Umbilical cord (tissue), 1 donor: ENCODE results near the gene C19orf73. TPM values are rescaled to one million over a fixed set of nuclear protein-coding genes. Genes with fewer than 3 reads are reported as not detected.

Experiments used
- total RNA-seq: library from RNA; depleted of rRNA; stranded (reverse); fragments of >200 nt; gene quantifications from one replicate; pipeline ENCODE4 v1.2.3, GENCODE V29; 2014; ENCODE audit warnings: low replicate concordance; ENCODE audit not compliant: insufficient read depth

Gene C19orf73
- total RNA-seq, 1 donor from 2014 or later, result not detected

Other genes starting within 250 kb of the C19orf73 start
- 138 TPM for gene PPP1R15A, start 246.7 kb downstream of the C19orf73 start, total RNA-seq
- not detected for gene TULP2, start 220.4 kb downstream of the C19orf73 start, total RNA-seq
- 160 TPM for gene NUCB1, start 218.8 kb downstream of the C19orf73 start, total RNA-seq
- gene DHDH, start 185.4 kb downstream of the C19orf73 start, total RNA-seq, result not detected
- 59.9 TPM for gene BAX, start 164.3 kb downstream of the C19orf73 start, total RNA-seq
- 2,219 TPM for gene FTL, start 153.8 kb downstream of the C19orf73 start, total RNA-seq
- 46.9 TPM for gene GYS1, start 125.8 kb downstream of the C19orf73 start, total RNA-seq
- gene RUVBL2, start 125.3 kb downstream of the C19orf73 start, total RNA-seq, result 47.2 TPM
- not detected for gene LHB, start 102.1 kb downstream of the C19orf73 start, total RNA-seq
- gene CGB3, start 94.8 kb downstream of the C19orf73 start, total RNA-seq, result not detected
- 5.5 TPM for gene CGB2, start 87.3 kb downstream of the C19orf73 start, total RNA-seq
- not detected for gene CGB1, start 82.2 kb downstream of the C19orf73 start, total RNA-seq
- not detected for gene CGB5, start 75.3 kb downstream of the C19orf73 start, total RNA-seq
- not detected for gene CGB8, start 70.0 kb downstream of the C19orf73 start, total RNA-seq
- not detected for gene CGB7, start 61.4 kb downstream of the C19orf73 start, total RNA-seq
- 4.1 TPM for gene NTF4, start 54.3 kb downstream of the C19orf73 start, total RNA-seq
- 0.72 TPM for gene KCNA7, start 46.4 kb downstream of the C19orf73 start, total RNA-seq
- gene SNRNP70, start 33.7 kb downstream of the C19orf73 start, total RNA-seq, result 143 TPM
- gene LIN7B, start 4.8 kb downstream of the C19orf73 start, total RNA-seq, result not detected
- gene PPFIA3, start 401 bp upstream of the C19orf73 start, total RNA-seq, result 32.5 TPM
- gene HRC, start 36.3 kb upstream of the C19orf73 start, total RNA-seq, result 0.72 TPM
- gene TRPM4, start 38.6 kb upstream of the C19orf73 start, total RNA-seq, result 8.2 TPM
- gene SLC6A16, start 206.0 kb upstream of the C19orf73 start, total RNA-seq, result 3.6 TPM
- 0.96 TPM for gene CD37, start 216.3 kb upstream of the C19orf73 start, total RNA-seq
- 25.5 TPM for gene TEAD2, start 243.3 kb upstream of the C19orf73 start, total RNA-seq
- not detected for gene DKKL1, start 244.7 kb upstream of the C19orf73 start, total RNA-seq